ENCODE measurements around the gene AFG1L. TPM values are rescaled to one million over a fixed set of nuclear protein-coding genes. Genes with fewer than 3 reads are reported as not detected.

Gene AFG1L
- total RNA-seq, 4 donors from 2014 or later = 2.8 to 10.5 (median 3.9) TPM

GRCh38 chr6:108476847-108477430, 182.1 kb downstream of the AFG1L start:
- WGBS, 2 donors = 85 to 86% methylated on average over 8 of the region's 8 CpGs
- Histone ChIP-seq H3K27me3 (no peaks in the 10 kb centered on the region), H3K4me3 (no peak overlapping the region), H3K9me3 (no peaks in the 10 kb centered on the region), H3K36me3 (peaks cover 0 to 12% (median 0%) of the 10 kb centered on the region in 3 donors), H3K4me1 (peaks cover 0 to 4% (median 0%) of the 10 kb centered on the region in 3 donors), H3K27ac (no peak overlapping the region)
- no peak for DNase-seq
- TF ChIP-seq, protein P1, sequence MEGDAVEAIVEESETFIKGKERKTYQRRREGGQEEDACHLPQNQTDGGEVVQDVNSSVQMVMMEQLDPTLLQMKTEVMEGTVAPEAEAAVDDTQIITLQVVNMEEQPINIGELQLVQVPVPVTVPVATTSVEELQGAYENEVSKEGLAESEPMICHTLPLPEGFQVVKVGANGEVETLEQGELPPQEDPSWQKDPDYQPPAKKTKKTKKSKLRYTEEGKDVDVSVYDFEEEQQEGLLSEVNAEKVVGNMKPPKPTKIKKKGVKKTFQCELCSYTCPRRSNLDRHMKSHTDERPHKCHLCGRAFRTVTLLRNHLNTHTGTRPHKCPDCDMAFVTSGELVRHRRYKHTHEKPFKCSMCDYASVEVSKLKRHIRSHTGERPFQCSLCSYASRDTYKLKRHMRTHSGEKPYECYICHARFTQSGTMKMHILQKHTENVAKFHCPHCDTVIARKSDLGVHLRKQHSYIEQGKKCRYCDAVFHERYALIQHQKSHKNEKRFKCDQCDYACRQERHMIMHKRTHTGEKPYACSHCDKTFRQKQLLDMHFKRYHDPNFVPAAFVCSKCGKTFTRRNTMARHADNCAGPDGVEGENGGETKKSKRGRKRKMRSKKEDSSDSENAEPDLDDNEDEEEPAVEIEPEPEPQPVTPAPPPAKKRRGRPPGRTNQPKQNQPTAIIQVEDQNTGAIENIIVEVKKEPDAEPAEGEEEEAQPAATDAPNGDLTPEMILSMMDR (IDR thresholded peaks at IDR 0.05) = no peak
- no peak for TF ChIP-seq POLR2A (IDR thresholded peaks at IDR 0.05)
- intact Hi-C loops (cut with DNase I) = no loop called here

- 66 to 67% methylated on average over 2 of the region's 2 CpGs for WGBS, 2 donors
- TF ChIP-seq POLR2A (IDR thresholded peaks at IDR 0.05) = no peak
- TF ChIP-seq, protein P1 (IDR thresholded peaks at IDR 0.05) = no peak
- H3K36me3 ChIP-seq = peaks cover 0 to 12% (median 0%) of the 10 kb centered on the region in 3 donors
- H3K27me3 ChIP-seq = no peaks in the 10 kb centered on the region
- no peaks in the 10 kb centered on the region for H3K9me3 ChIP-seq
- intact Hi-C loops (cut with DNase I) = no loop called here
- no peak overlapping the region for H3K4me3 ChIP-seq
- no peak for DNase-seq
- H3K27ac ChIP-seq = no peak overlapping the region
- no peaks in the 10 kb centered on the region for H3K4me1 ChIP-seq
These were observed 187.7 kb downstream of the AFG1L start for GRCh38 chr6:108482559-108482958.

DNA sequence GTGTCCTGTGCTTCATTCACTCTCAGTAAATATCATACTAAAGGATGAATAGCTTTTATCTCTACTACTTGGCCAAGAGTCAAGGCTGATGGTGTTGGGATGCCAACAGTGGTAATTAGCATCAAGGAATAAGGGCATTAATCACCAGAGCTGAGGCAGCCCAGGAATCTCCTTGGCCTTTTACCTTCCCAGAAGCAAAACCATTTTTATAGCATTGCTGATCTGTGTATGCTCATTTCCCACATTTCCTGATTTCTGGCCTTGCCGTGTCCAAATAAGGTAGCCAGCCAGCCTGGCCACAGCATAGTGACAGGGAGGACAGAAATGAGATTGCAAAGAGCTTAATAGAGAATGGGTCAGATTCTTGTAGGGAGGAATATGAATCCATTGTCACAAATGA, 189.2 kb downstream of the AFG1L start:
- no peak for TF ChIP-seq POLR2A (IDR thresholded peaks at IDR 0.05)
- TF ChIP-seq, protein P1 (IDR thresholded peaks at IDR 0.05) = no peak
- no peaks in the 10 kb centered on the region for H3K9me3 ChIP-seq
- H3K4me1 ChIP-seq = no peaks in the 10 kb centered on the region
- peak overlapping the region in 1 of 4 donors; percentile 1 for H3K27ac ChIP-seq
- intact Hi-C loops (cut with DNase I) = no loop called here
- no peak overlapping the region for H3K4me3 ChIP-seq
- no peak for DNase-seq
- H3K27me3 ChIP-seq = no peaks in the 10 kb centered on the region
- 80 to 88% methylated on average over 1 of the region's 1 CpG for WGBS, 2 donors
- H3K36me3 ChIP-seq = peaks cover 0 to 9% (median 0%) of the 10 kb centered on the region in 3 donors

- Histone ChIP-seq H3K27me3 (no peaks in the 10 kb centered on the region), H3K4me1 (peaks cover 0 to 7% (median 0%) of the 10 kb centered on the region in 3 donors), H3K4me3 (no peak overlapping the region), H3K9me3 (no peaks in the 10 kb centered on the region), H3K36me3 (no peaks in the 10 kb centered on the region), H3K27ac (no peak overlapping the region)
- DNase-seq = no peak
- TF ChIP-seq POLR2A (IDR thresholded peaks at IDR 0.05) = no peak
- TF ChIP-seq, protein P1 (IDR thresholded peaks at IDR 0.05) = no peak
- 90 to 97% methylated on average over 5 of the region's 5 CpGs for WGBS, 2 donors
- intact Hi-C loops (cut with DNase I) = no loop called here
These were observed 194.8 kb downstream of the AFG1L start for GRCh38 chr6:108489699-108490098.

DNA sequence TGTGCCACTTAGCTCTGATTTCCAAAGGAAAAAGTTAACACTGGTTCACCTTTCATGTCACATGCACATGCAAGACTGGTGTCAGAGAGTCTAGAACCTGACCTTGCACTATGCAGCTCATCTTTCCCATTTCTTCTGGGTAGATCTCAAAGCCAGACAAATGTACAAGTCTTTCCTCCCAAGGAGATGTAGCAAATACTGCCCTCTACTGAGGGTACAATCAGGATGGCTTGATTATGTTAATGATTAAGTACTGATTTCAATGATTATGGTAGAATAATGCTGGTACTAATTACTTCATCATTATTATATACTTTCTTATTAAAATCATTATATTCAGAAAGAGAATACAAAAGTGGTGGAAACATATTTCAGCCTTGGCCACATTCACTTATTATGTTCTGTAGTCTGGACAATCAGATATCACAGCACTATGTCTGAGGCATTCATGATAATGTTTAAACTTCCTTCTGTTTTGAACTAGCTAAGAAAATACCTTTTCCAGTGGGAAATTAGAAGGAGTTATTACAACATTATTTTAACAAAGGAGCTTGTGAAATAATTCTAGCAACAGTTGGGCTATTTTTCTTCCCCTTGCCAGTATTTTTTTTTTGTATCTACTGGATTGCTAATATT, 197.4 kb downstream of the AFG1L start:
- H3K4me3 ChIP-seq = no peak overlapping the region
- no peak for TF ChIP-seq POLR2A (IDR thresholded peaks at IDR 0.05)
- TF ChIP-seq, protein P1 (IDR thresholded peaks at IDR 0.05) = peak in 5 of 6 experiments; percentile 38 to 60 (median 54)
- H3K27ac ChIP-seq = no peak overlapping the region
- H3K36me3 ChIP-seq = no peaks in the 10 kb centered on the region
- H3K4me1 ChIP-seq = peaks cover 0 to 7% (median 0%) of the 10 kb centered on the region in 3 donors
- no peak for DNase-seq
- intact Hi-C loops (cut with DNase I) = loop anchor here (2.0 kb wide), 1 partner anchor 379 kb away; no protein-coding TSS in a partner anchor
- no peaks in the 10 kb centered on the region for H3K9me3 ChIP-seq
- no peaks in the 10 kb centered on the region for H3K27me3 ChIP-seq
